ENCODE measurements around the gene ESM1.

ESM1 gene

DNA sequence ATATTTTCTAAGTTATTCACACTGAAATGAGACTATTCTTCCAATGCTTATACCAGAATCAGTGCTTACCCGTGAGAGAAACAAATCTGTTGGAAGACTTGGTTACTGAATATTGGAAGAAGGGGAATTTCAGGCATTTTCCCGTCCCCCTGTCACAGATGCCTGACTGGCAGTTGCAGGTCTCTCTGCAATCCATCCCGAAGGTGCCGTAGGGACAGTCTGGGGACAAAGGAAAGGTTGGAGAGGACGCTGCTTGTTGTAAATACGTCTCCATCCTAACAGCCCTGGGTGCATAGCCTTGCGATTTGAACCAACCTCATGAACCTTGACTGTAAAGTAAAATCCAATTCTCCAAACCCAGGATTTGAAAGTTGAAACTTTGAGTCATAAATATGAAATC lies 3.5 kb downstream of the ESM1 start:
- DNase-seq, result no peak

DNA sequence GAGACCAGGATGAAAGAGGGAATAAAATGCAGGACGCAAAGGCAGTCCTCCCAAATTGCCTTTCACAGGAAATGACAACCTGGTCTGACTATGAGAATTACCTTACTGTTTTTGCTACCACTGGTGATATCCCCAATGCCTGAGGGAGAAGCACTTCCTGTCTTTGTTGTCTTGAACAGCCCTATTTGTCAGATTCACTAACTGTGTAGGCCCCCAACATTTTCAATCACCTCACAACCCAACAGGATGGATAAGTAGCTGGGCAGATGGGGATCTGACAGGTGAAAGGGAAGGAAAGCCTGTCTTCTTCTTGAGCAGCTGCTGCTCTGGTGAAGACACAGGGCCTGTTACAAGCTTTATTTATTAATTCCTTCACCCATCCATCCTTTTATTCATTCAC lies 9.7 kb downstream of the ESM1 start:
- no peak for DNase-seq

- DNase-seq, result no peak
Measured at GRCh38 chr5:54969856-54970828, 15.3 kb downstream of the ESM1 start.

GRCh38 chr5:54969242-54969641 lies 16.2 kb downstream of the ESM1 start:
- no peak for DNase-seq

GRCh38 chr5:54965806-54966205 lies 19.6 kb downstream of the ESM1 start:
- no peak for DNase-seq

DNA sequence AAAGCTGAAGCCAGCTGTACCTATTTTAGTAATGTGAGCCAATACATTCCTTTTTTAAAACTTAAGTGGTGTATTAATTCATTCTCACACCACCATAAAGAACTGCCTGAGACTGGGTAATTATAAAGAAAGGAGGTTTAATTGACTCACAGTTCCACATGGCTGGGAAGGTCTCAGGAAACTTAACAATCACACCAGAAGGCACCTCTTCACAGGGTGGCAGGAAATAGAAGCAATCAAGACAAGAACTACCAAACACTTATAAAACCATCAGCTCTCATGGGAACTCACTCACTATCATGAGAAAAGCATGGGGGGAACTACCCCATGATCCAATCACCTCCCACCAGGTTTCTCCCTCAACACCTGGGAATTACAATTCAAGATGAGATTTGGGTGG lies 21.0 kb downstream of the ESM1 start:
- DNase-seq, result no peak

GRCh38 chr5:54959673-54960418 lies 25.5 kb downstream of the ESM1 start:
- no peak for DNase-seq

DNA sequence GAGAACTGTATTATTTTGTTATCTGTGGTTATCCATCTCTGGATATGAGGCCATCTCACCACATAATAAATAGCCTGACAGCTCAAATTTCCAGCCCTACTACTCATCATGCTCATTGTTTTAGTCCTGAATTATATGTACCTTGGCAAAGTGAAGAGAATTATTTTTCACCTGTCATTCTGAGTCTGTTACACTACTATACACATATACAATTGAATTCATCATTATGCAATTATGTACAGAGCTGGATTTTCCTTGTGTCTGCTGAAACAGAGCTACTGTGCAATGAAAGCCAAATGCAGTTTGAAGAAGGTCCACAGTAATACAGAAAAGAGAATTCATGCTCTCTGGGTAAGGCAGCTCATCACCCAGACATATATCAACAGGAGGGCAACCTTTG lies 28.5 kb downstream of the ESM1 start:
- no peak for DNase-seq

DNA sequence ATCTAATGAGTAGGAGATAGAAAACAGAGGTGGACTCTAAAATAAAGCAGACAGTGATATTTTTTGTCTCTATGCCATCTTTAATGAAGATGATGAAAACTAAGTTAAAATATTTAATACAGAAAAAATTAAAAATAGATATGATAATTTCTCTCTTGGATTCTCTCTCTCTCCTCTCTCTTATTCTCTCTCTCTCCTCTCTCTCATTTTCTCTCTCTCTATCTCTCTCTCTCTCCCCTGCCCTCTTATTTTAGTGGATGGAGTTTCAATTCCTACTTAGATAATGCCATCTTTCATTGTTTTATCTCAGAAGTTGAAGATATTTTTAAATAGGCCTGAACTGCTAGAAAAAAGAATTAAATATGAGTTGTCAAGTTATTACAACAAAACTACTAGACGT lies 38.2 kb downstream of the ESM1 start:
- no peak for DNase-seq

GRCh38 chr5:54946306-54946819 lies 39.0 kb downstream of the ESM1 start:
- no peak for DNase-seq

GRCh38 chr5:54944364-54944763 lies 41.0 kb downstream of the ESM1 start:
- DNase-seq, result peak in 1 of 2 donors; percentile 0

- no peak for DNase-seq
Measured at GRCh38 chr5:54942064-54942778, 43.2 kb downstream of the ESM1 start.

GRCh38 chr5:54936201-54936600 lies 49.2 kb downstream of the ESM1 start:
- DNase-seq, result no peak

GRCh38 chr5:54932789-54933188 lies 52.6 kb downstream of the ESM1 start:
- no peak for DNase-seq

DNA sequence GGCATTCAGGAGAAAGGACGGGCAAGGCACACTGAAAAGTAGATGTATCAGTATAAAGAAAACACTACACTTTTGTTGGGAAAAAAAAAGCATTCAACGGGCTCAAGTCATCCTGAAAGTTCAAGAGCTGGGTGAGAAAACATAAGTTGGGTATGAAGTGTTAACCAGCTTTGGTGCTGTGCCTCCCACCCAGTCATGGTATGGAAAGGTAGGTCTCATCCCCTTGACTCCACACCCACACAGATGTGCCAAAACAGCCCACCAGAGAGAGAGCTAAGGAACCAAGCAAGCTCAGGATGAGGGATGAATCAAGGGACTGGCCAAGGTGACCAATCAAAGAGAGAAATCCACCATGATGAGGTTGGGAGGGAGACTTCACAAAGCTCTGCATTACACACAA lies 54.7 kb downstream of the ESM1 start:
- DNase-seq, result no peak

Measured in hippocampal formation (tissue), 2 donors.